GM19035 (cell line): ENCODE measurements around the gene CTNNA2.

ENCODE experiments used
- ATAC-seq: cut with Tn5 transposase; IDR thresholded peaks from one replicate; pipeline ENCODE4 v1.9.1; 2021; ENCODE audit not compliant: unreplicated experiment

The CTNNA2 gene

DNA sequence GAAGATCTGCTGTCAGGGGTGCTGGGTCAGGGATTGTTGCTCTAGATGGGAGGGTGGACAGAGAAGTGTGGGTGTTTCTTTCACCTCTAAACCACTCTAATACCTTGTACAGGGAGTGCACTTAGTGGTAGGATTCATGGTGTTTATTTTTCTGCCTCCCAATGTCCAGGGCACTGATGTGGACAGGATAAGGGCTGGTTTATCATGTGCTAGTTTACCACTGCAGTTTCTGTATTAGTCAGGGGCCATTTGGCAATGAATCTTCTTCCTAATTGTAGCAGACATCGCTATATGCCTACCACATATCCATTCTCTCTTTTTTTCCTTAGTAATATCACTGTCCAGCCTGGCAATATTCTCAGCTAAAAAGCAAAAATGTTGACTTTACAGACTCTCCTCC lies 842.0 kb downstream of the CTNNA2 start:
- no peak for ATAC-seq

- no peak for ATAC-seq
Measured at GRCh38 chr2:80361904-80362303, 849.1 kb downstream of the CTNNA2 start.

- ATAC-seq, result no peak
Measured at GRCh38 chr2:80363330-80363729, 850.5 kb downstream of the CTNNA2 start.

GRCh38 chr2:80363791-80364349 lies 851.0 kb downstream of the CTNNA2 start:
- ATAC-seq, result no peak

DNA sequence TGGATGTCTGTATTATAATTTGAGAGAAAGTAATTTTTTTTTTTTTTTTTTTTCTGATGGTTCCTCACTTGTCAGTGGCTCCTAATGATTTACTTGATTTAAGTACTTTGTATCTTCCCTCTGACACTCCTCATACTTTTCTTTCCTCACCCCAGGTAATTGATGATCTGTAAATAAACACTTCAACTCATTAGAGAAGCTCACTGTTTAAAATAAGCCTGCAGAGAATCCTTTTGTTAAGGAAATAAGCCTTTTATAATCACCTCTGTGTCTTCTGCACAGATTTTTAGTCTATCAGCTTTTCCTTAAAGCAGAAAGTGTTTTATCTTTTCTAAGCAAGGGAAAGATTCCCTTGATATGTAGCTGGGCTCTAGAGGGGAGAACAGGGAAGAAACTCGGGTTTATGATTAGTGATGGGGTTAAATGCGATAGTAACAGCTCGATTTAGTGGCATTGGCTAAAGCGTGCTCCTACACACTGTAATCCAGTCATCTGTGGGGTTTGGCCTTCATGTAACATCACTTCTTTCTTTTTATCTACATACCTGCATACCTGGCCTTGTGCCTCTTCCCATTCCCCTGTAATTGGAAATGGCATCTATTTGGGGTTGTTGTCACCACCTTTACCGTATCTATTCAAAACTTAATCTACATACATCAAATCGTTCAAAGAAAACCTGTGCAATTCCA lies 851.8 kb downstream of the CTNNA2 start:
- ATAC-seq, result no peak

DNA sequence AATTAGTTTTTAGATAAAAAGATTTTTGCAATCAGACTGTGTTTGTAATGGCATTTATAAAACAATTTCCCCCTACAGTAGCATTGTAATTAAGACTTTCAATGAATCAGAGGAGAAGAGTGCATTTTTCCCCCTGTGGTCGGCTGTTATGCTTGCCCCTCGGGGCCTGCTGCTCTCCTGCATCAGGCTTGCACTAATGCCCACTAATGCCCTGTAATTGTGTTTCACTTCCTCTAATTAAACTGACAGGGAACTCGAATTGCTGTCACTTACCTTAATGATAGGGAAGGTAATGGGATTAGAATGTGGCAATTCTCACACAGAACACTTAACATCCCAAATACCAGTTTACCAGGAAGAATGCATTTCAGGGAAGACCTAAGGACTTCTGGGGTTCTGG lies 852.9 kb downstream of the CTNNA2 start:
- no peak for ATAC-seq

DNA sequence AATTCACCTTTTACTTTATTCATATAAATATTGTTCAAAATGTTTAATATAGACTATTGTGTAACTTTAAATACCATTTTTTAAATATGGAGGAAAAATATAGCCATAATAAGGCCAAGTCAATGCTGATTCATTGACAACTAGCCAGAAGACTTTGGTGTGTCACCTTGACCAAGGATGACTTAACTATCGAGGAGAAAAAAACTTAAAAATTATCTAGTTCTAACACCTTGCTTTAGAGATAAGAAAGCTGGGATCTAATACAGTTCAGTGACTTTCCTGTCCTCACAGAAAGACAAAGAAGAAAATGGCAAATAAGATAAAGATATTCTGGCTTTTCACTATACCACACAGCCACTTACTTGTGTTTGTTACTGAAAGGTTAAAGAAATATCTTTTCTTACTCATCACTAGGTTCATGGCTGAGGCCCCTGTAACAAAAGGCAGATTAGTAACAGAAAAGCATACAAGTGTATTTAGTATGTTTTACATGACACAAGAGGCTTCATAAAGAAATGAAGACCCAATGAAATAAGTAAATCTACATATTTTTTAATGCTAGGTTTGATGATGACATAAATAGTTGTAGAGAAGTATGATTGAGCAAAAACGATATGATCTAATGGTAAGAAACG lies 857.6 kb downstream of the CTNNA2 start:
- no peak for ATAC-seq

- no peak for ATAC-seq
Measured at GRCh38 chr2:80374105-80374504, 861.3 kb downstream of the CTNNA2 start.

- ATAC-seq, result no peak
Measured at GRCh38 chr2:80377071-80377470, 864.2 kb downstream of the CTNNA2 start.

GRCh38 chr2:80380736-80381135 lies 867.9 kb downstream of the CTNNA2 start:
- no peak for ATAC-seq

- ATAC-seq, result no peak
Measured at GRCh38 chr2:80381666-80382065, 868.8 kb downstream of the CTNNA2 start.

DNA sequence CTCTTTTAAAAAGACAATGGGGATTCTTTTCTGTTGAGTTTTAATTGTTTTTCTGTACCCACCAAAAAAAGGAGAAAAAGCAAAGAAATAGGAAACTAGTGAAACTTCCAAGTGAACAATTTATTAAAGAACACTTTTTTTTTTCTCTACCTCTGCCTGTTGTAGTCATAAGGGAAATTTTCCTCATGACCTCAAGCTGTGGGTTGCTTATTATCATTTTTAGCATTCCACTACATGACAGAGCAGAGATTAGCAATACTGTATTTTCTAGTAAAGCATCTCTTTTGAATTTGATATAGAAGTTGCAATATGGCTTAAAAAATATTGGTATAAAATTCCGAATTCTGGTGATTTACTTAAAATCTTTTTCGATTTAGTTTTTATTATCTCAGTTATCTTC lies 879.6 kb downstream of the CTNNA2 start:
- no peak for ATAC-seq

GRCh38 chr2:80393991-80394390 lies 881.1 kb downstream of the CTNNA2 start:
- no peak for ATAC-seq

- no peak for ATAC-seq
Measured at GRCh38 chr2:80395251-80395650, 882.4 kb downstream of the CTNNA2 start.

GRCh38 chr2:80396276-80396675 lies 883.4 kb downstream of the CTNNA2 start:
- no peak for ATAC-seq

- ATAC-seq, result no peak
Measured at GRCh38 chr2:80403081-80403480, 890.2 kb downstream of the CTNNA2 start.

DNA sequence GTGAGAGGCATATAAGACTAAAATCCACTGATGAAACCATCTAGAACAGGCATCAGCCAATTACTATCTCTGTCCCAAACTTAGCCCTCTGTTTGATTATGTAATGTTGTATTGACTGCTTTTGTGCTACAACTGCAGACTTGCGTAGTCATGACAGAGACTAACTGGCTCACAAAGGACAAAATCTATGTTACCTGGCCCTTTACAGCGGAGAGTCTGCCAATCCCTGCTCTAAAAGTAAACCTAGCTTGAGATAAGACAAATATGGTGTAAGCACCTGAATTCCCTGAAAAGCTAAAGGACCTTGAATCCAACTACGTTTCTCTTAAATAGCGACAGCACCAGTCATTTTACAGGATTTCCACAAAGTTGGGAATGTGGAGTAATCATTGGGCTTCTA lies 894.5 kb downstream of the CTNNA2 start:
- ATAC-seq, result no peak

GRCh38 chr2:80410346-80410745 lies 897.5 kb downstream of the CTNNA2 start:
- ATAC-seq, result no peak

- no peak for ATAC-seq
Measured at GRCh38 chr2:80413136-80413535, 900.3 kb downstream of the CTNNA2 start.

DNA sequence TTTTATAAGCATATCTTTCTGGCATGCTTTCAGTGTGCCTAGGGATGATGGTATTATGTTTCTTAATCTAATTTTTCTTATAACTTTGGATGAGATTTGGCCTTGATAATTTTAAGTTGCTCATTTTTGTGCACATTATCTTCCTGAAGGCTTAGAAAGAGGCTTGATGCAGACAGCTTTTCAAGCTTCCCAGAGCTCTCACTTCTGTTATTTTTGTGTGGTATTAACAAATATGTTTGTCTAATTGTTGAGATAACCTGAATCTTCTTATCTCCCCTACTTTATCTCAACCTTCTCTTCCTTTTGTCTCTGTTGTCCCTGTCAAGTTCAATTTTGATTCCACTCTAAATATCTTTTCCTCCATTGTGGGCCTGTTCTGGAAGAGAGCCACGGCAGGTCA lies 904.9 kb downstream of the CTNNA2 start:
- ATAC-seq, result no peak

GRCh38 chr2:80420530-80421208 lies 907.8 kb downstream of the CTNNA2 start:
- ATAC-seq, result no peak

GRCh38 chr2:80429251-80429650 lies 916.4 kb downstream of the CTNNA2 start:
- ATAC-seq, result no peak
